ENCODE data around the gene STPG3. TPM values are rescaled to one million over a fixed set of nuclear protein-coding genes. Genes with fewer than 3 reads are reported as not detected.

Gene STPG3
- total and polyA plus RNA-seq, 2 of the 8 experiments (the other 6 are each of a cell fraction or from before 2014, with no cell fraction given): not detected

- FAIRE-seq: no peak
- peaks cover 0 to 4% (median 0%) of the 10 kb centered on the region in 4 experiments; a peak in 1 of 8 replicates for H3K36me3 ChIP-seq (ENCODE audit: control insufficient read depth in 2 of 4, insufficient read depth in 4 of 4, low read length in 3 of 4)
- no peak overlapping the region for H2AFZ ChIP-seq (ENCODE audit: low read length)
- H3K27ac ChIP-seq (ENCODE audit: low read depth, low read length): no peak overlapping the region
- H3K4me1 ChIP-seq (replicated peaks in 1 of 4; ENCODE audit: control insufficient read depth in 3 of 4, insufficient read depth in 4 of 4, low read length in 3 of 4): peaks cover 6 to 21% (median 14%) of the 10 kb centered on the region in 4 experiments
- no peak for DNase-seq (ENCODE audit: low read depth in 1 of 2, low spot score in 2 of 2)
- H3K4ac ChIP-seq (replicated peaks; ENCODE audit: insufficient read length, low read depth, low read length): no peak overlapping the region
- no peak overlapping the region for H3K23ac ChIP-seq (ENCODE audit: insufficient read length)
- 88% methylated on average over 7 of the region's 7 CpGs; no CpG with 5 or more reads in 1 of the 2 experiments for WGBS, 2 experiments (ENCODE audit: extremely low coverage in 1 of 2, insufficient coverage in 1 of 2, insufficient read length in 1 of 2, insufficient replicate concordance in 2 of 2, low coverage in 1 of 2, low lambda C conversion rate in 2 of 2, missing lambda C conversion rate in 1 of 2)
- POLR2A ChIA-PET (ENCODE audit: partially characterized antibody): interaction anchor here (1.1 to 69.9 kb wide), 8 partner anchors 13 to 136 kb away, joined by 3 to 1462 read pairs (median 8); partner anchors contain the start of genes ANAPC2, CYSRT1, NELFB and RNF208
- H3K27me3 ChIP-seq (replicated peaks in 1 of 4; ENCODE audit: control insufficient read depth in 3 of 4, extremely low read depth in 1 of 4, insufficient read depth in 3 of 4, low read length in 3 of 4): no peaks in the 10 kb centered on the region
- no peaks in the 10 kb centered on the region for H3K9me3 ChIP-seq (ENCODE audit: insufficient read depth in 2 of 2, low read depth in 1 of 2, low read length in 1 of 2)
- H3K23me2 ChIP-seq (ENCODE audit: low read depth, low read length): peaks cover 15% of the 10 kb centered on the region
- H3K4me3 ChIP-seq (ENCODE audit: extremely low read depth in 1 of 4, insufficient read depth in 2 of 4, low read depth in 3 of 4, low read length in 4 of 4): peak overlapping the region; percentile 78 to 96 (median 89)
- no peak overlapping the region for H3K18ac ChIP-seq (ENCODE audit: extremely low read depth, low read length)
- peak overlapping the region; percentile 90 for H3K4me2 ChIP-seq (ENCODE audit: insufficient read depth in 1 of 2, low read depth in 2 of 2, low read length in 2 of 2)
- no peak overlapping the region for H4K91ac ChIP-seq (replicated peaks; ENCODE audit: insufficient read length, low read length)
- H3K14ac ChIP-seq (ENCODE audit: insufficient read length): no peak overlapping the region
- H3K79me1 ChIP-seq (ENCODE audit: low read depth, low read length): peaks cover 17% of the 10 kb centered on the region
- no peak overlapping the region for H3K56ac ChIP-seq (replicated peaks; ENCODE audit: insufficient read length, low read depth, low read length)
- H2AK5ac ChIP-seq (ENCODE audit: low read depth, low read length): no peak overlapping the region
- peaks cover 0 to 46% of the 10 kb centered on the region in 2 experiments; a peak in 3 of 4 replicates for H3K79me2 ChIP-seq (ENCODE audit: control insufficient read depth in 1 of 2, insufficient read depth in 2 of 2, low read length in 2 of 2)
- H4K8ac ChIP-seq (ENCODE audit: extremely low read depth, insufficient read depth, low read length): no peak overlapping the region; the same call in 1 of the 2 replicates
- no peak overlapping the region for H2BK15ac ChIP-seq (ENCODE audit: low read length)
- H3K9ac ChIP-seq (replicated peaks in 1 of 4; ENCODE audit: extremely low read depth in 1 of 4, low read depth in 3 of 4, low read length in 3 of 4): peak overlapping the region in 2 of 4 experiments; percentile 84 to 89; a peak in 4 of 7 replicates
- H4K20me1 ChIP-seq (replicated peaks in 1 of 2; ENCODE audit: control insufficient read depth in 1 of 2, insufficient read depth in 2 of 2, low read length in 2 of 2): peaks cover 0 to 12% of the 10 kb centered on the region in 2 experiments
- H2BK20ac ChIP-seq (ENCODE audit: low read length): no peak overlapping the region
- H2BK12ac ChIP-seq (ENCODE audit: low read depth, low read length): no peak overlapping the region
- H2BK5ac ChIP-seq (ENCODE audit: low read depth, low read length): no peak overlapping the region
- CTCF ChIA-PET (ENCODE audit: partially characterized antibody): interaction anchor here (0.7 to 4.9 kb wide), 8 partner anchors 8 to 84 kb away, joined by 3 to 23 read pairs (median 4); partner anchors contain the start of genes ANAPC2, RNF224 and SSNA1
- no peak overlapping the region for H4K5ac ChIP-seq (ENCODE audit: insufficient read length, low read depth, low read length)
- H2BK120ac ChIP-seq (replicated peaks; ENCODE audit: low read depth, low read length): no peak overlapping the region
- TF ChIP-seq SP1 (IDR thresholded peaks at IDR 0.05; ENCODE audit: low read depth, low read length) (no peak), RBBP5 (IDR thresholded peaks at IDR 0.05; ENCODE audit: borderline replicate concordance, low read depth, low read length) (no peak)
Observed at GRCh38 chr9:137206602-137207001, 44.5 kb upstream of the STPG3 start.

Data from H1 (cell line).